Measurements from ENCODE around the gene MAPT.

MAPT gene

GRCh38 chr17:45883063-45883462, 11.3 kb upstream of the MAPT start:
- H3K4me3 ChIP-seq (replicated peaks; ENCODE audit: low read depth, low read length) = no peak overlapping the region
- H3K36me3 ChIP-seq (ENCODE audit: control insufficient read depth, insufficient read depth, low read length) = no peaks in the 10 kb centered on the region
- no peak for DNase-seq (ENCODE audit: extremely low read depth, insufficient read length)
- no peaks in the 10 kb centered on the region for H3K27me3 ChIP-seq (replicated peaks; ENCODE audit: control insufficient read depth, insufficient read depth, low read length)
- TF ChIP-seq, protein P1, sequence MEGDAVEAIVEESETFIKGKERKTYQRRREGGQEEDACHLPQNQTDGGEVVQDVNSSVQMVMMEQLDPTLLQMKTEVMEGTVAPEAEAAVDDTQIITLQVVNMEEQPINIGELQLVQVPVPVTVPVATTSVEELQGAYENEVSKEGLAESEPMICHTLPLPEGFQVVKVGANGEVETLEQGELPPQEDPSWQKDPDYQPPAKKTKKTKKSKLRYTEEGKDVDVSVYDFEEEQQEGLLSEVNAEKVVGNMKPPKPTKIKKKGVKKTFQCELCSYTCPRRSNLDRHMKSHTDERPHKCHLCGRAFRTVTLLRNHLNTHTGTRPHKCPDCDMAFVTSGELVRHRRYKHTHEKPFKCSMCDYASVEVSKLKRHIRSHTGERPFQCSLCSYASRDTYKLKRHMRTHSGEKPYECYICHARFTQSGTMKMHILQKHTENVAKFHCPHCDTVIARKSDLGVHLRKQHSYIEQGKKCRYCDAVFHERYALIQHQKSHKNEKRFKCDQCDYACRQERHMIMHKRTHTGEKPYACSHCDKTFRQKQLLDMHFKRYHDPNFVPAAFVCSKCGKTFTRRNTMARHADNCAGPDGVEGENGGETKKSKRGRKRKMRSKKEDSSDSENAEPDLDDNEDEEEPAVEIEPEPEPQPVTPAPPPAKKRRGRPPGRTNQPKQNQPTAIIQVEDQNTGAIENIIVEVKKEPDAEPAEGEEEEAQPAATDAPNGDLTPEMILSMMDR (IDR thresholded peaks at IDR 0.05; ENCODE audit: insufficient read depth, low read length, poor library complexity, severe bottlenecking) = no peak

GRCh38 chr17:45886852-45887251, 7.5 kb upstream of the MAPT start:
- DNase-seq (ENCODE audit: extremely low read depth, insufficient read length) = no peak
- TF ChIP-seq, protein P1 (IDR thresholded peaks at IDR 0.05; ENCODE audit: insufficient read depth, low read length, poor library complexity, severe bottlenecking) = no peak
- Histone ChIP-seq H3K36me3 (ENCODE audit: control insufficient read depth, insufficient read depth, low read length) (no peaks in the 10 kb centered on the region), H3K27me3 (replicated peaks; ENCODE audit: control insufficient read depth, insufficient read depth, low read length) (no peaks in the 10 kb centered on the region), H3K4me3 (replicated peaks; ENCODE audit: low read depth, low read length) (no peak overlapping the region)

- no peak for DNase-seq (ENCODE audit: extremely low read depth, insufficient read length)
- TF ChIP-seq, protein P1 (IDR thresholded peaks at IDR 0.05; ENCODE audit: insufficient read depth, low read length, poor library complexity, severe bottlenecking) = no peak
- Histone ChIP-seq H3K36me3 (ENCODE audit: control insufficient read depth, insufficient read depth, low read length) (no peaks in the 10 kb centered on the region), H3K4me3 (replicated peaks; ENCODE audit: low read depth, low read length) (no peak overlapping the region), H3K27me3 (replicated peaks; ENCODE audit: control insufficient read depth, insufficient read depth, low read length) (no peaks in the 10 kb centered on the region)
Measured at GRCh38 chr17:45888392-45888791, 6.0 kb upstream of the MAPT start.

- Histone ChIP-seq H3K27me3 (replicated peaks; ENCODE audit: control insufficient read depth, insufficient read depth, low read length) (no peaks in the 10 kb centered on the region), H3K36me3 (ENCODE audit: control insufficient read depth, insufficient read depth, low read length) (no peaks in the 10 kb centered on the region), H3K4me3 (replicated peaks; ENCODE audit: low read depth, low read length) (no peak overlapping the region)
- no peak for DNase-seq (ENCODE audit: extremely low read depth, insufficient read length)
- TF ChIP-seq, protein P1 (IDR thresholded peaks at IDR 0.05; ENCODE audit: insufficient read depth, low read length, poor library complexity, severe bottlenecking) = no peak
Measured at GRCh38 chr17:45889579-45889978, 4.8 kb upstream of the MAPT start.

GRCh38 chr17:45893725-45894021, 681 bp upstream of the MAPT start:
- Histone ChIP-seq H3K4me3 (replicated peaks; ENCODE audit: low read depth, low read length) (no peak overlapping the region), H3K36me3 (ENCODE audit: control insufficient read depth, insufficient read depth, low read length) (no peaks in the 10 kb centered on the region), H3K27me3 (replicated peaks; ENCODE audit: control insufficient read depth, insufficient read depth, low read length) (peaks cover 1% of the 10 kb centered on the region; the same call in 1 of the 2 replicates)
- no peak for DNase-seq (ENCODE audit: extremely low read depth, insufficient read length)
- TF ChIP-seq, protein P1 (IDR thresholded peaks at IDR 0.05; ENCODE audit: insufficient read depth, low read length, poor library complexity, severe bottlenecking) = no peak

GRCh38 chr17:45895304-45895968, 1.1 kb downstream of the MAPT start:
- Histone ChIP-seq H3K36me3 (ENCODE audit: control insufficient read depth, insufficient read depth, low read length) (no peaks in the 10 kb centered on the region), H3K27me3 (replicated peaks; ENCODE audit: control insufficient read depth, insufficient read depth, low read length) (peaks cover 1% of the 10 kb centered on the region; the same call in 1 of the 2 replicates), H3K4me3 (replicated peaks; ENCODE audit: low read depth, low read length) (peak overlapping the region; percentile 58; the same call in 1 of the 2 replicates)
- peak; percentile 35 for DNase-seq (ENCODE audit: extremely low read depth, insufficient read length)
- TF ChIP-seq, protein P1 (IDR thresholded peaks at IDR 0.05; ENCODE audit: insufficient read depth, low read length, poor library complexity, severe bottlenecking) = peak; percentile 1

All from GM06990 (cell line).